CD4-positive, alpha-beta T cell treated with Interferon alpha-2 for 1 hour (primary cell): ENCODE results near the gene MRPL40.
"Not testable (repeated sequence)": the region's sequence is repeated elsewhere in the genome, so short reads cannot be mapped to it uniquely, and the experiment has no call there.

Source experiments
- DNase-seq, 2 donors: peaks; one replicate each; pipeline ENCODE4 v3.0.0-alpha.2; 2020 to 2022

The MRPL40 gene

DNA sequence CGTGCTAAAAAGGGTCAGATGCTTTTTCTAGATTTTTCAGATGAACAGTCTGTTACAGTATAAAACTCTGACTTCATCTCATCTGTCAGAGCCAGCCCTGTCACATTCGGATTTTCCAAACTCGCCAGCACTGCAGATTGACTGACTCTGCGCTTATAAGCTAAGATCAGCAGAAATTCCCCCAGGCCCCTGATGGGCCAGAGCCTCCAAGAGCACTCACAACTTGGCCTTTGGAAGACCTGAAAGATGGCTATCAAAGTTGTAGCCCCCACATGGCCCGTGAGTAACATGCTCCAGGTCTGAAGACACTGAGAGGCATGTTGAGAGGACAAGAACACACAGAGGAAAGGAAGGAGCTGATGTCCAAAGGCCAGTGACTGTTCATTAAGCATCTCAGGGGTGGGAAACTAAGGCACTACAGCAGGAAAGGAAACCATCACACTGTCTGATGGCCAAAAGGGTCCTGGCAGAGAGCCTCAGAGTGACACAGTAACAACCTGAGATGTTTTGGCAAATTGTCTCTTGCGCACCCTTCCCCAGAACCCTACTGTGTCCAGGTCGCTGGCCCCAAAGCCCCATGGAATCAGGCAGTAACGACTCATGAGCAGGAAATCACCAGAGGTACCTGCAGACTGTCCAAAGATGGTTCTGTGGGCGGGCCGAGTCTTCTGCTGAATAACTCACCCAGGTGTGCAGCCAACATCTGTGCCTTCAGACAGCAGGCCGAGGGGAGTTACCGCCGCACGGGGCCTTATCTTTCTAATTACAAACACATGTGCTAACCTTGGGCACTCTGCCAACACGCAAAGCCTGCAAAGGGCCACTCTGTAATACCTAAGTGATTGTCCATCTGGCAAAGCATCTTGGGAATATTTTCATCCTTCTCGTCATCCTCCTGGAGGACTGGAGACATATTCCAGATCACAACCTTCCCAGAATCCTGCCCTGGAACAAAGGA lies 24.4 kb upstream of the MRPL40 start:
- no peak for DNase-seq

DNA sequence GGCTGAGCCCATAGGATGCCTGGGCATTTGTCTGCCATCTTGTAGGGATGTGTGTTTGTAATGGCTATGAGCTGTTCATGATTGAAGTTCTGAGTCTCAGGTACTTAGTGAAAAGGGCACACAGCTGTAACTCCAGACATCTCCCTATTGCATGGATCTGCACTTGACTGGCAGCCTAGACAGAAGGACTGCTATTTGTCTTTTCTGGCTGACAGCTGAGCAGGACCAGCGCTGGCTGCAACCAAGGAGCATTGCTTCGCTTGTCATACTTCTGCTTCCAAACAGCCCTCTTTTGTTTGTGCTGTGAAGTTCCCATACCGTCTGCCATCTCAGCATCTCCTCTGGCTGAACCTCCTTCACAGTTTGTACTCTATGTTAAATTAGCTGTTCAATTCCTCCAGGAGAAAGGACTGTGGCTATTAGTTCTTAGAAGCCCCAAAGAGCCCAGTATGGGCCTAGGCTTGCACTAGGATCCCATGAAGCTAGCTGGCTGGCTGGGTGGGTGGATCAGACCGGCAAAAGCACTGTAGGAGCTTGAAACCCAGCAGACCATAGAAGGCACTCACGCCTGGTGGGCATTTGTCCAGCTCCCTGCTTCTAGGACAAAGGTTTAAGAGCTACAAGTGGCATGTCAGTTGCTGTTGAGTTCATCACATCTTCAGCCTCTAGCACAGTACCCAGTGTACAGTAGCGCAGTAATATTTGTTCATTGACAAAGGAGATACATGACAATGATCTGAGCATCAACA lies 21.2 kb upstream of the MRPL40 start:
- DNase-seq = no peak

DNA sequence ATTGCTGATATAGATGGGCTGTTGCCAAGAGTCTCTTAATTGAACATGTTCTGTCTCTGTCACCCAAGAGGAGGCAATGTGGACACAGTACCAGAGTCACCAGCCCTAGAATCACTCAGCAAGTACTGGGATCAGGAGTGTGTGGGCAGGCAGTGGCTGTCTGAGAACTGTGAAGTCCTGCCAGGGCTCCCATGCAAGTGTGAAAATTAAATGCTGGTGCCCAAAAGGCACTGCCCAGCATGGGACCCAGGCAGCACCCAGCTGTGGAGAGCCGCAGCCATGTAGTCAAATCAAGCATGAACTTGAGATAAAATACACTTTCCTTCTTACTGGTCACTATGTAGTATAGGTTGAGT lies 20.7 kb upstream of the MRPL40 start:
- DNase-seq = no peak

GRCh38 chr22:19412478-19412877 lies 19.9 kb upstream of the MRPL40 start:
- no peak for DNase-seq

- DNase-seq = no peak
These were observed 19.4 kb upstream of the MRPL40 start for GRCh38 chr22:19412923-19413322.

GRCh38 chr22:19419086-19419463 lies 13.3 kb upstream of the MRPL40 start:
- peak in 1 of 2 donors; percentile 10 for DNase-seq

DNA sequence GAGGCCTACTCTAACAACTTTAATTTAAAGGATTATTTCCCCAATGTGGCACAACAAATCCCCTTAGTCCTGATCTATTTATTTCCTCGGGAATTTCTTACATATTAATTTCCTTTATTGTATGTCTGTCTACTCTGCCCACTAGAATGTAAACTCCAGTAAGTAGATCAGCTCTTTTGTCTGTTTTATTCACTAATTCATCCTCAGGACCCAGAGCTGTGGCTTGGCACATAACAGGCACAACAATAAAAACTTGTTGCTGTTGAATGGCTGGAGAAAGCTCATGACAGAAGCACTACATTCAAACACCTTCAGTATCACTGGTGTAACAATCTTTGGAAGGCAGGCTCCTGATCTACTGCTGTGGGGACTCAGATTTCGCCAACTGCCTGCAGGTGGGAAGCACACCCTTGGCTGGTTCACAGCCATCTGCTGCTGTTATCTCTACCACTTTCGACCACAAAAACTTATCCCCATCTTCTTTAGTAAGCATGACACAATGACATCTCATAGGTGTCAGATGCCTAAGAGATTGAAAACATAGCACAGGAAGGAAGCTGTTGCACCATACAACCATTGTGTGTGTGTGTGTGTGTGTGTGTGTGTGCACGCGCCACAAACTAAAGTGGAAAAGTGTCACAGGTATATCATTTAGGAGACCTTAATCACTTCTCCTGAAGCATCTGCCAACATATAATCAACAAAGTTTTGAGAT lies 12.7 kb upstream of the MRPL40 start:
- peak; percentile 34 to 73 for DNase-seq

- no peak for DNase-seq
These were observed 12.0 kb upstream of the MRPL40 start for GRCh38 chr22:19420321-19420720.

DNA sequence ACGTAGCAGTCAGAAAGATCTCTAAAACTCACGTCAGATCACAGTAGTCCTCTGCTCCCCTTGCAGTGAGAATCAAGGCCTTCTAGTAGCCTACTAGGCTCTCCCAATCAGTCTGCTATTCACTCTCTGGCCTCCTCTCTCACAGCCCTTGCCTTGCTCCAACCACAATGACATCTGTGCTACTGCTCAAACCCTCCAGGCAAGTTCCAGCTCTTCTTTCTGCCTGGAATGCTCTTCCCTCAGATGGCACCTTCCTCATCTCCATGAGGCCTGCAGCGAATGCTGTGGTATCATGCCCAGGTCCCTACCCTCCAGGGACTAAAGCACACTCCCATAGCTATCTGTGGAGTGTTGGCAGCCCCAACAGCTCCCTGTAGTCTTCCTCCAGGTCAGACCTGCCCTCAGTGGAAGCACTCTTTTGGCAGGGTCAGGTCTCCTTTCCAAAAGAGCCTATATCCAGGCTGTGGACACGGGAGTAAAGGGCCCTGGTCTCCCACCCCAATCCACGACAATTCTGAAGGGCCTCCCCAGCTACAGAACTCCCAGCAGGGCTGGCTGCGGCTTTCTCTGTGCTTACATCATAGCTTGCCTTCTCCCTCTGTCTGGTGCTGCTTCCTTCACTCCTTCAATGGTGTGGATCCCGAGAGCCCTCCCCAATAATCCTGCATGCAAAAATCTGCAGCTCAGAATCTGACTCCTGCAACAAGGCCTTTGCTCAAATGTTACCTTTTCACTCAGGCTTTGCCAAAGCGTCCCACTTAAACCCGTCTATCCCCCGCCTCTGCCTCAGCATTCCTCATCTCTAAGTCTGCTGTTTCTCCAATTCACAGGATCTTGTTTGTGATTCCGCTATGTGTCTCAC lies 9.7 kb upstream of the MRPL40 start:
- DNase-seq = no peak

GRCh38 chr22:19424186-19424500 lies 8.2 kb upstream of the MRPL40 start:
- DNase-seq = no peak

DNA sequence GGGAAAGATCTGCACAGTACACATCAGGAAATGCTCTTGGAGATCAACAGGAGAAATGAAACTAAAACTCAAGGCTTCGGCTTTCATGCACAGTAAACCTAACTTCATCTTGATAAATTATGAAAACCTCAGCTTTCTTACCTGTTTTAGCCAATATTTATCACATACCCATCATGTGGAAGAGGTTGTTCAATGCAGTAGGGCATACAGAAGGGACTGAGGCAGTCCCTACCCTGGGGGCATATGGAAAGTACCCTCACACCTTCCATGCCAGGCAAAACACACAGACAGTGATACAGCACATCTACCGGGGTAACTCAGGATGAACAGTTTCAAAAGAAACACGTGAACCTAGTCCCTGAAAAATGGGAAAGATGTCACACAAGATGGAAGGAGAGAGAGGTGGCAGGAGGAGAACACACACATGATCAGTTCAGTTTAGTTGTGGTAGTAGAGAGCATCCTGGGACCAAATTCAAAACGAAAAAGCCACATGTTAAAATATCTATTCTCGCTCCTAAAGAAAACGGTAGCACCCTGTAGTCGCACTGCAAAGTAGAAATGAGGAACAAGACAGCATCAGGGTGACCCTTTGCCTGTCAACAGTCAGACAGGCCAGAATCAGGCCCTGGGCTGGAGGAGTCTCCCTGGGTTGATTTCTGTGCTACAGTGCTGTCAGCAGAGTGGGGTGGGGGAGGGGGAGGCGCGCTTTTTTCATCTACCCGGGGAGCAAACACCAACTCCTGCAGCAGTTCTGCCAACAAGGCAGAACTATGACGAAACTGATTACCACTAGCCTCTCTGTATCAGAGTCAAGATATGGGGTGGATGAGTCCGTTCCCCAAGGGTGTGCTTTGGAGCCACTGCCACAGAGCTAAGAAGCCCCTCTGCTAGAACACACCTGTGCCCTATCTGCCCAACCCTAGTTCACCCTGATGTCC lies 2.1 kb upstream of the MRPL40 start:
- peak; percentile 29 to 57 for DNase-seq

DNA sequence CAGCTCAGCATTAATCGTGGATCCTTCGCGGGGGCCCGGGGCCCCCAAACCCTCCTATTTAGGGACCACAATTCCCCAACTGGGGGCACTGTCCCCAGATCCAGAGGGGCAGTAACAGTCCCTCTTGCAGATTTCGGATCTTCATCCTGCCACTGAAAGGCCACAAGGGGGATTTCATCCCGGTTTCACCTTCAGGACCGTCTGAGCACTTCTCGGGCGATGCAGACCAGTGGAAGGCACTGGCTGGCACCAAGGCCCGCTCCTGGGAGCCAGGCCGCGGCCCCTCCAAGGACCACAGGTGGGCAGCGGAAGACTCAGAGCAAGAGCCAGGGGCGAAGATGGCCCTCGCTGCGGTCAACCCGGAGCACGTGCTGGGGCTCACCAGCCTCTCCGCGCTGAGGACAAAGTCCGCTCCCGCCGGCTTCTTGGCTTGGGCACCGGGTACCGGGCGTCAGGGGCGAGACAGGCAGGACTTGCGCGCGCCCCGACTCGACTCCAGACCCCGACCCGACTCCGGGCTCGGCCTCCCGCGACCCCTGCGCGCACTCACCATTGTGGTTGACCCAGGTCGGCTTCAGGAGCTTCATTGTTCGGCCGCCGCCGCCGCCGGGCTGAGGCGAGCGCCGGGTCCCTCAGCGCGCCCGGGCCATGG lies 1.3 kb upstream of the MRPL40 start:
- peak; percentile 6 to 17 for DNase-seq

GRCh38 chr22:19431649-19432132 lies 654 bp upstream of the MRPL40 start, which contains the start of gene HIRA:
TSS of gene HIRA (minus strand) at chr22:19431733. CDS start at chr22:19431476, 257 bp downstream.
- DNase-seq = peak; percentile 77 to 88

DNA sequence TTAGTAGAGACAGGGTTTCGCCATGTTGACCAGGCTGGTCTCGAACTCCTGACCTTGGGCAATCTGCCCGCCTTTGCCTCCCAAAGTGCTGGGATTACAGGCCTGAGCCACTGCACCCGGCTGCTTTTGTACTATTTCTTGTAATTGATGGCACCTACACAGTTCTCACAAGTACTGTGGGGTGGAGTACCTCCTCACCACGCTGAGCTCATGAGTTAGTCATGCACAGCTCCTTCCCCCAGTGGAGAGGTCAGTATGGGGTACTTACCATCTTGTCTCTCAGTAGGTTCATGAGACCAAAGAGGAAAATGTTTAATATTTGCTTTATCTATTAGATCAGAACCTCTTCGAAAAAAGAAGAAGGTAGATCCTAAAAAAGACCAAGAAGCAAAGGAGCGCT lies 2.1 kb downstream of the MRPL40 start:
- DNase-seq = no peak

DNA sequence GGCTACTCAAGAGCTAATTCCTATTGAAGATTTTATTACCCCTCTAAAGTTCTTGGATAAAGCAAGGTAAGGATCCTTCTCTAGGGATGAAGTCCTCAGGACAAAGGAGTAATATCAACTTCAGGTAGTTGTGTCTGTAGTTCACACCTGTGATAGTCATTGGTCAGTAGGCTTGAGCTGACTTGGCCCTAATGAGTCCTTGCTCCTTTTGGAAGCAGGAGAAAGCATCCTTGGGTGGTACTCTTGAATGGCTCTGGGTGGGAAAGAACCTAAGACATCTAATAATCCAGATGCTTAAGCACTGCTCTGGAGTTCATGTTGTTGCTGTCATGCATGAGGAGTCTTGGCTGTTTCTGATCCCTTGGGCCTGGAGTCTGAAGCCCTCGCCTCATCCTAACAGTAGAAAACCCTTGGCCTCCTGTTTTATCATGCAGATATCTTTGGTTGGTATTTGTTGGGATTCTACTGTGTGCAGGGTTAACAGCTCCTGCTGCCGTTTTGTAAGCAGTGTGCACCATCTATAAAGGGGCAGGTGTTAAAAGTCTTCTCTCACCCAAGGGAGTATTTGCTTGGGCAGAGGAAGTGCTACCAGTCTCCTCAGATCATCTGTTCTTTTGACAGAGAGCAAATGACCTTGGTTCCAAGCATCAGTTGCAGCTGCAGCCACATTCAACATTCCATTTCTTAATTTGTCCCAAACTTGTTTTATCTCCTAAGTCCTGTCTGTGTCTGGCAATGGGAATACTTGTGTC lies 2.7 kb downstream of the MRPL40 start:
- DNase-seq = no peak

DNA sequence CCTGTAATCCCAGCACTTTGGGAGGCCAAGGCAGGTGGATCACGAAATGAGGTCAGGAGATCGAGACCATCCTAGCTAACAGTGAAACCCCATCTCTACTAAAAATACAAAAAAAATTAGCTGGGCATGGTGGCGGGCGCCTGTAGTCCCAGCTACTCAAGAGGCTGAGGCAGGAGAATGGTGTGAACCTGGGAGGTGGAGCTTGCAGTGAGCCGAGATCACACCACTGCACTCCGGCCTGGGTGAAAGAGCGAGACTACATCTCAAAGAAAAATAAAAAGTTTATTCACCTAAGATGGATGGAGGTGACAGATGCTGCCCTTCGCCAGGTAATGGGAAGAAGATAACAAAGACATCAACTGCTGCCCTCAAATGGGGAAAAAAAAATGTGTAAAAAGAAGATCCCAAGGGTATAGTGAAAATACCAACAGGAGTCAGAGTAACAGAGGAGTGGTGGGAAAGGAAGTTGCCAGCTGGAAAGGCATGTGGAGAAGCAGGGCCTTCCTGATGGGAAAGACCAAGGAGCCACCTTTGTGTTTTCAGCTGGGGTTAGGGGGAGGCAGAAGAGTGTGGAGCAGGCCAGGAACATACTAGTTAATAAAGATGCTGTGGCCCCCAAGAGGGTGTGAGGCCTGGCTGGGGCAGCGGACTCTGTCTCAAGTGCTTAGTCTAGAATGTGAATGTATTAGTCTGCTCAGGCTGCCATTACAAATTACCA lies 4.3 kb downstream of the MRPL40 start:
- DNase-seq = not testable (repeated sequence)

GRCh38 chr22:19438298-19438697 lies 6.0 kb downstream of the MRPL40 start:
- no peak for DNase-seq

DNA sequence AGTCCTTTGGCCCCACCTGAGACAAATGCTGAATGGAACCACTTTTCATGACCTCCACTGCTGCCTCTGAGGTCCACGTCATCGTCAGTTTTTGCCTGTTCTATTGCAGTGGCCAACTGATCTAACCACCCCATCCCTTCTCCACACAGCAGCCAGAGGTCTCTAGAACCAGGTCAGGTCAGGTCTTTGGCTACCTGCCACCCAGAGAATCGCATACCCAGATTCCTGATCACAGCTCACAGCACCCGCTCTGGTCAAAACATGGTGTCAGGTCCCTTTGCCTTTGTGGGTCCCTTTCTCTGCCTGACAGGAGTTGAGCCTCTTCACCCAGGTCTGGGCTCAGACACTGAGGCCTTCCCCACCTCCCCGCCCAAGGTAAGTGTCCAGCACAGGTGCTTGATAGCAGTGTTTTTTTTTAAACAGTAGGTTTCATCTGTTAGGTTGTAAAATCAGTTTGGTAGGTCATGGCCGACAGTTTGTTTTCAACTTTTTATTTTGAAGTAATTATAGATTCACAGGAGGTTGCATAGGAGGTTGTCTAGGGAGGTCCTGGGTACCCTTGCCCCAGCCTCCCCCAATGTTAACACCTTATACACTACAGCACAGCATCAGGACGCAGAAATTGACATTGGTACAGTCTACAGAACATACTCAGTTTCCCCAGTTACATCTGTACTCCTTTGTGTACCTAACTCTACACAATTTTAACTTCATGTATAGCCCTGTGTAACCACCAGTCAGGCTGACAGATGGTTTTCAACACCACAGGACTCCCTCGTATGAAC lies 8.3 kb downstream of the MRPL40 start:
- no peak for DNase-seq
